ENCODE results near the gene ODC1. TPM values are rescaled to one million over a fixed set of nuclear protein-coding genes. Genes with fewer than 3 reads are reported as not detected.

The ODC1 gene
- total and polyA plus RNA-seq, 8 donors = 55.0 to 243 (median 214) TPM

DNA sequence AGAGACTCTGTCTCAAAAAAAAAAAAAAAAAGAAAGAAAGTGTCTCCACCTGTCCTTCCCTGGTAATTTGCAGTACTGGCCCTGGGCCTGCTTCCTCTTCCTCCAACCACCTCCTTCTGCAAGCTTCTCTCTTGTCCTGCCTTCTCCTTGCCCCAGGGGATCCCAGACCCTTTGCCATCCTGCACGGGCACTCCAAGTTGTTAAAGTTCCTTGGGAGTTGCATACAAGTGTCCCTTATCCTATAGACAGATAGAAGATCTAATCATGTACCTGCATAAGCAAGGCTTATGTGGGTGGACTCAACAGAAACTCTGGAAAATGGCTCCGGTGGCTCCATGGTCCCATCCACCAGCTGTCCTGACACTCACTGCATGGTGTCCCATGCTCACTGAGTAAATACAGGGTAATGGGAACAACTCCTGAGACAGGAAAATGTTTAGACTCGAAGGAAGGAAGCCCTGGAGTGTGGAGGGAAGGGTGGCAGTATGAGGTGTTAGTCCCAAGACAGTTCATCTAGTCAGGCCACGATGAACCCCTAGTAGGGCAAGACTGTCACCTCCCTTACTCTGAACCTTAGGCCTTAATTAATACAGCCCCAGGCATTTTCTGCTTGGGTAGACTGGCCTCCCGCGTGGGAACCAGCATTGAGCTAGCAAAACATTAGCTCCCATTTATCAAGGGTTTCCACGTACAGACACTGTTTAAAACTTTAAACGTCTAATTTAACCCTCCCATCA lies 17.1 kb downstream of the ODC1 start:
- TF ChIP-seq, protein P1, sequence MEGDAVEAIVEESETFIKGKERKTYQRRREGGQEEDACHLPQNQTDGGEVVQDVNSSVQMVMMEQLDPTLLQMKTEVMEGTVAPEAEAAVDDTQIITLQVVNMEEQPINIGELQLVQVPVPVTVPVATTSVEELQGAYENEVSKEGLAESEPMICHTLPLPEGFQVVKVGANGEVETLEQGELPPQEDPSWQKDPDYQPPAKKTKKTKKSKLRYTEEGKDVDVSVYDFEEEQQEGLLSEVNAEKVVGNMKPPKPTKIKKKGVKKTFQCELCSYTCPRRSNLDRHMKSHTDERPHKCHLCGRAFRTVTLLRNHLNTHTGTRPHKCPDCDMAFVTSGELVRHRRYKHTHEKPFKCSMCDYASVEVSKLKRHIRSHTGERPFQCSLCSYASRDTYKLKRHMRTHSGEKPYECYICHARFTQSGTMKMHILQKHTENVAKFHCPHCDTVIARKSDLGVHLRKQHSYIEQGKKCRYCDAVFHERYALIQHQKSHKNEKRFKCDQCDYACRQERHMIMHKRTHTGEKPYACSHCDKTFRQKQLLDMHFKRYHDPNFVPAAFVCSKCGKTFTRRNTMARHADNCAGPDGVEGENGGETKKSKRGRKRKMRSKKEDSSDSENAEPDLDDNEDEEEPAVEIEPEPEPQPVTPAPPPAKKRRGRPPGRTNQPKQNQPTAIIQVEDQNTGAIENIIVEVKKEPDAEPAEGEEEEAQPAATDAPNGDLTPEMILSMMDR (IDR thresholded peaks at IDR 0.05) = no peak
- Histone ChIP-seq H3K36me3 (peaks cover 0 to 25% of the 10 kb centered on the region in 2 donors), H3K4me3 (no peak overlapping the region), H3K27me3 (peaks cover 0 to 4% of the 10 kb centered on the region in 2 donors), H3K9me3 (no peaks in the 10 kb centered on the region), H3K27ac (no peak overlapping the region), H3K4me1 (peaks cover 7 to 23% of the 10 kb centered on the region in 2 donors)
- ATAC-seq (no peak), DNase-seq (peak in 1 of 4 donors; percentile 3)
- intact Hi-C loops (cut with DNase I) = loop anchor here in 1 of 2 donors (5.0 to 10.0 kb wide), 2 partner anchors 224 to 304 kb away; no protein-coding TSS in a partner anchor

DNA sequence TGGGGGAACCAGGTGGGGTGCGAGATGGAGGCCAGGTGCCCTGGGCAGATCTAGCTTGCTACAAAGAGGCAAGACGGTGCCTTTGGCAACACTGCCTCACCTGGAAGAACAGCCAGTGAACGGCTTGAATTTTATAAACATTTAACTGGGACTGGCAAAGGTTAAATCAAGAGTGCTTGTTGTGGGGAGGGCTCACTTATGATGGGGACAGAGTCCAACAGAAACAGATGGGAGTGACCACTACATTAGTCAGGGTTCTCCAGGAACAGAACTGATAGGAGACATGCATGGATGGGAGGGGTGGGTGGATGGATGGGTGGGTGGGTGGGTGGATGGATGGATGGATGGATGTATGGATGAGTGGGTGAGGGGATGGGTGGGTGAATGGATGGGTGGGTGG lies 19.2 kb downstream of the ODC1 start:
- Histone ChIP-seq H3K4me3 (no peak overlapping the region), H3K9me3 (no peaks in the 10 kb centered on the region), H3K36me3 (peaks cover 0 to 46% of the 10 kb centered on the region in 2 donors), H3K4me1 (peaks cover 7 to 15% of the 10 kb centered on the region in 2 donors), H3K27ac (no peak overlapping the region), H3K27me3 (peaks cover 0 to 4% of the 10 kb centered on the region in 2 donors)
- intact Hi-C loops (cut with DNase I) = no loop called here
- peak in 1 of 4 donors; percentile 23 for DNase-seq
- TF ChIP-seq, protein P1 (IDR thresholded peaks at IDR 0.05) = no peak
- ATAC-seq = no peak

DNA sequence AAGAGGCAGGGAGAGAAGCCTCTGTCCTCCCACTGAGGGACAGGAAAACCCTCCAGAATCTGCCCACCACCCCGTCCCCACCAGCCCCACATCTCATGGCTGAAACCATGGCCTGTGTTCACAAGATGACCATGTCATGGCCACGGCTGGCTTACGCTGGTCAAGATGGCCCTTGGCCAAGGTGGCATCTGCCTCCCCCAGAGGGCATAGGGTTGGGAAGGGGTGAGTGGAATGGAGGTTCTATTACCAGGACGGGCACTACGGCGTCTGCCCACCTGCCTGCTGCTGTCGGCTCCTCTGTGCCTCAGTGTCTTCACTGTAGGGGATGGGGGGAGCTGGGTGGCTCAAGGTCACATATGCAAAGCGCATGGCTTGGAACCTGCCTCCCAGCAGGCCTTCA lies 19.8 kb downstream of the ODC1 start:
- ATAC-seq (no peak), DNase-seq (peak in 1 of 4 donors; percentile 45)
- H3K9me3 ChIP-seq = no peaks in the 10 kb centered on the region
- intact Hi-C loops (cut with DNase I) = no loop called here
- no peak overlapping the region for H3K4me3 ChIP-seq
- peaks cover 0 to 52% of the 10 kb centered on the region in 2 donors for H3K36me3 ChIP-seq
- TF ChIP-seq, protein P1 (IDR thresholded peaks at IDR 0.05) = no peak
- H3K27me3 ChIP-seq = peaks cover 0 to 4% of the 10 kb centered on the region in 2 donors
- peaks cover 7 to 15% of the 10 kb centered on the region in 2 donors for H3K4me1 ChIP-seq
- H3K27ac ChIP-seq = no peak overlapping the region

DNA sequence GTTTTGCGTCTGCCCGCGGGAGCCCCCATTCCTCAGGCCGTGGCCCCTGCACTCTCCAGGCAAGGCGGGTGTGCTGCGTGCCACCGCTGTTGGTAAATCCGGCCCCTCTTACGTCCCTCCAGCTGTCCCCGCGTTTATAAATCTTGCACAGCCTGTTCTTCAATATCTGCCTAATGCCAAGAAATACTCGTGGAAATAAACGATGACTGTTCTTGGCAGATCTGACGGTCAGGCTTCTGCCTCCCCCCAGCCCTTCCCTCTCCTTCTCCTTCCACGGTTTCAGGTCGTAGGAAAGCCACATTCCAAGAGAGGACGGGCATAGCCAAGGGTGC lies 20.5 kb downstream of the ODC1 start:
- Histone ChIP-seq H3K27ac (no peak overlapping the region), H3K27me3 (peaks cover 0 to 4% of the 10 kb centered on the region in 2 donors), H3K9me3 (no peaks in the 10 kb centered on the region), H3K4me3 (no peak overlapping the region), H3K4me1 (peaks cover 7 to 12% of the 10 kb centered on the region in 2 donors), H3K36me3 (peaks cover 0 to 60% of the 10 kb centered on the region in 2 donors)
- intact Hi-C loops (cut with DNase I) = no loop called here
- TF ChIP-seq, protein P1 (IDR thresholded peaks at IDR 0.05) = no peak
- ATAC-seq (no peak), DNase-seq (peak in 3 of 4 donors; percentile 27 to 49 (median 46))

DNA sequence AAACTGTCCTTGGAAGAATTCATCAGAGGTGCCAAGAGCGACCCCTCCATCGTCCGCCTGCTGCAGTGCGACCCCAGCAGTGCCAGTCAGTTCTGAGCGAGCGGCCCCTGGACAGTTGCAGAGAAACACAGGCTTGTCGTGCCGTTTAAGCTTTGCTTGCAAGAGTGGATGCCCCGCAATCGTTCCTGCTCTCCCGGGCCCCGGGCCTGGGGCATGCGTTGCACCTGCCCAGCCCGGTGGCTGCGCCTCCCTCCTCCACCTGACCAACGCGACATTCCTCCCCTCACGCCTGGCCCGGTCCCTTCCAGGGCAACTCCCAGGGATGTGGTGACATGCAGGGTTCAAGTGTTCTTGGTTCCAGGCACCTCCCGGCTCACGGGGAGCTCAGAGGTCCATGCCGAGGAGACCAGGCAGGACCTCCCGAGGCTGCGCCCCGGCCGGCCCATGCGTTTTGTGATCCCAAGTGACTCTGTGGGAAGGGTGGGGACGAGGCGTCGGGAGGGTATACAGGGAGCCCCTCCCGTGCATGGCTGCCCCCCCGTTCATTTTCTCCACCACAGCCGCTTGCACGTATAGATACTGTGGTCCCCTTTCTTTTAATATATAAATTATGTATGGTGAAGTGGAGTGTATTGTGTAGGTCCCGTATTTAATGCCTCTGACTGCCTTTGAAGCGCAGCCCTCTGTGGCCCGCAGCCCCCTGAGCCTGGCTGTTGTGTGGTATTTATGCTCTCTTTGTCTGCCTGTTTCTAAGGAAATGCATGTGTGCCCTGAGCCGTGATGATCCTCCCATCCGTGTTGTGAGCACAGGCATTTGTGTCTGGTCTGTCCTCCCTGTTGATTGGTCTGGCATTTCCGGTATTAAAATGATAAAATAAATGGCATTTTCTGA lies 21.2 kb downstream of the ODC1 start:
- Histone ChIP-seq H3K4me1 (peaks cover 3 to 6% of the 10 kb centered on the region in 2 donors), H3K36me3 (peaks cover 0 to 66% of the 10 kb centered on the region in 2 donors), H3K9me3 (no peaks in the 10 kb centered on the region), H3K27me3 (no peaks in the 10 kb centered on the region), H3K4me3 (no peak overlapping the region), H3K27ac (no peak overlapping the region)
- DNase-seq (peak in 1 of 4 donors; percentile 72), ATAC-seq (no peak)
- intact Hi-C loops (cut with DNase I) = no loop called here
- TF ChIP-seq, protein P1 (IDR thresholded peaks at IDR 0.05) = no peak
